Fibroblast of skin of right quadriceps (primary cell): ENCODE data around the gene CAB39L.
"Not testable (repeated sequence)": the region's sequence is repeated elsewhere in the genome, so short reads cannot be mapped to it uniquely, and the experiment has no call there.

Experiments
- DNase-seq: peaks from one replicate; pipeline ENCODE4 v3.0.0-alpha.2; 2013

CAB39L gene

GRCh38 chr13:49342454-49342853 lies 101.4 kb downstream of the CAB39L start:
- DNase-seq = peak; percentile 10

DNA sequence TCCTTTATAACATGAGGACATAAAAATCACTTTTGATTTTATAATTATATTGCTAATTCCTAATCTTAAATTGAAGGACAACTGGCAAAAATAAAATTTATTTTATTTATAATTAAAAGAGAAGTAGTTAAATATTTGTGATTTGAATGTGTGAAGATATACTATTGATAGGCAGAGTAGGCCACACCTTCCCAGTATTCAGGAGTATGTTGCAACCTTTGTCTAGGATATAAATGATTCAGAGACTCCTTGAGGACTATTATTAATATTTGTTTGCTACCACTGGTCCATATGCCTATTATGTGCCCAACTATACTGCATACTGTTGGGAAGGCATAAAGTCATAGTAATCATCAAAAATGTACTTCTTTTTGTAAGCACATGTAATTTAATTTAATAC lies 101.9 kb downstream of the CAB39L start:
- DNase-seq = no peak

- no peak for DNase-seq
Observed at GRCh38 chr13:49341517-49341916, 102.3 kb downstream of the CAB39L start.

DNA sequence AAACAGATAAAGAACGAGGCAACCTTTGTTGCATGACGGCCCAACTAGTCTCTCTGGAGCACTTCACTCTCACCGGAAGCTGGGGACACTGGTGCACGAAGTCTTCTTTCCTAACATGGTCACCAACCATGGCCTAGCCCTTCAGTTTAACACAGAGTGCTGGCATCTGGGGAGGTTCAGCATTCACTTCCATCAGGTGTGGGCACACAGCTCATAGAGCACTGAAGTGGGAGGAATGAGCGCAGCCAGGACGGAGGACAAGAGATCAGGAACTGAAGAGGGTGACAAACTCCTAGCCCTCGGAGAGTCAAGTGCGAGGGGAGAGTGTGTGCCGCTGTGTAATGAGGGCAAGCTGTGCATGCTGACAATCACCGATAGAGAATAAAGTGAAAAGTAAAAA lies 103.7 kb downstream of the CAB39L start:
- no peak for DNase-seq

- no peak for DNase-seq
Observed at GRCh38 chr13:49336655-49337054, 107.2 kb downstream of the CAB39L start.

DNA sequence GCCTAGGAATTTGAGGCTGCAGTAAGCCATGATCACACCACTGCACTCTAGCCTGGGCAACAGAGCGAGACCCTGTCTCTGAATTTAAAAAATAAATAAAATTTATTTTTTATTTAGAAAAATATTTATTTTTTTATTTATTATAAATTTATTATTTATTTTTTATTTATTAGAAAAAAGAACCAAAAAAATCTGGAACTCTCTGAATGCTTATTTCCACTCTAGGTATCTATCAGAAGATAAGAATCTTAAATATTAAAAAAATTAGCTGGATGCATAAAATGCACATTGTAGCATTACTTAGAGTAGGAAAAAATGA lies 113.4 kb downstream of the CAB39L start:
- DNase-seq = no peak

DNA sequence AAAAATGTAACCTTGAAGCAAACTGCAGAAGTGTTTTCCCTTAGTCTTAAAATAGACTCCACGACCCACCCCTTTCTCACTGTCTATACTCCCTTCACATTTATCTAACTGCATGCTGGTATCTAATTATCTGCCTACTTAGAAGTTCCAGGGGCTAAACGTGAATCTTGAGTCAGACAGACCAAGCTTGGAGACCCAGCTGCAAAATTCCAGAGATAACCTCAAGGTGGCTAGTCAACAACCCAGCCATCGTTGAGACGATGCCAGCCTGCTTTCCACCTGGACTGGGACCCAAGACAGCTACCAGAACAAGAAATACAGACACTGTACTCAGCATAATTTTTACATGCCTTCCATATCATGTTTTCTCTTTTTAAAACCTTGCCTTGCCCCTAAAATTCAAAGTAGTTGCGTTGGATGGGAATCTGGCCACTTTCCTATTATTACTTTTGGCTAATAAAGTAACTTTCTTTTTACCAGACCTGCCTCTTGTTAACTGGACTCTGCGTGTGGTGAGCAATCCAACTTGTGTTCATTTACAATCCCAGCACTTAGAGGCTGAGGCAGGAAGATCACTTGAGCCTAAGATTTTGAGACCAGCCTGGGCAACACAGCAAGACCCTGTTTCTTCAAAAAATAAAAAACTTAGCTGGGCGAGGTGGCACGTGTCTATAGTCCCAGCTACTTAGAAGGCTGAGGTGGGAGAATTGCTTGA lies 113.9 kb downstream of the CAB39L start:
- no peak for DNase-seq

- DNase-seq = not testable (repeated sequence)
Observed at GRCh38 chr13:49327145-49327544, 116.7 kb downstream of the CAB39L start.

- DNase-seq = no peak
Observed at GRCh38 chr13:49326222-49326917, 117.5 kb downstream of the CAB39L start.

DNA sequence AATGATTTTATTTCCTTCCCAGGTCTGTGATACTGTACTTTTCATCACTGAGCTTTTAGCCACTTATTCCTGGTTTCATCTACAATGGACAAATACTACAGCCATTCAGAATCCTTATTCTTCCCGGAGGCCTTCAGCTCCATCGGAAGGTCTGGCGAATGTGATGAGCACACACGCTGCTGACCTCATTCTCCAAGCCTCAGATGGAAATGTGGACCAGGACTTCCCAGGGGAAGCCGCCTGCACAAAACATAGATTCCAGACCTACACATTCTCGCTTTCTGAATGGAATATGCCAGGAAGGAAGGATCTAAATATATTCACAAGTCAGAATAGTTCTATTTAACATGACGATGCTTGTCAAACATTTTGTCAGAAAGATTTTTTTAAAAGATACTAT lies 120.5 kb downstream of the CAB39L start:
- DNase-seq = no peak

DNA sequence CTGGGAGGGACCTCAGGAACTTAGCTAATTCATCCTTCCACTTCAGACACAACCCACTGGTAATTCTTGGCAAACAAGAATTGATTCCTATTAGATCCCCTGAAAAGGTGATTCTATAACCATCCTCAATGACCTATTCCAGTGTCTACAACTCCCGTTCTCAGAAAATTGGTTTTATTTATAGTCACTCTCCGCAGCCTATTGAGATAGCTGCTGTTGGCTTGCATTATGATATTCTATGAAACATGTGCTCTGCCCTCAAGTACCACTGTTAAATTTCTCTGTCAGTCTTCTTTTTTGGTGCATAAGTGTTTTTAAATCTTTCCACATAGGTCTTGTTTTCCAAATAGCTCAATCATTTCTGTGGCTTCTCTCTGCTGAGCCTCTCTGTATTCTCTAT lies 121.2 kb downstream of the CAB39L start:
- DNase-seq = no peak

GRCh38 chr13:49320975-49321374 lies 122.9 kb downstream of the CAB39L start:
- no peak for DNase-seq

GRCh38 chr13:49319951-49320350 lies 123.9 kb downstream of the CAB39L start:
- no peak for DNase-seq

DNA sequence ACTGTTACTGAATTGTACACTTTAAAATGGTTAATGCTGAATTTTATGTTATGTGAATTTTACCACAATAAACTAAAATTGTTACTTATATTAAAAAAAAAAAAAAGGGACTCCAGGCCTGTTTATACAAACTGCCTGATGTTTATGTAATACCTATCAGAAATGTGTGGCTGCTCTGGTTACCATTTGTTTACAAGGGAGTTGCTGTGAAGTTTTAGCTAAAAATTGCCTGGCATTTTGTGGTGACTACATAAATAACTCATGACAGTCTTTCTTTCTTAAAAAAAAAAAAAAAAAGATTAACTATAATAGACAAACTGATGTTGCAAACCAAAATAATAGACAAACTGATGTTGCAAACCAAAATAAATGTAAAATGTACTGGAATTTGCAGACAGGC lies 124.3 kb downstream of the CAB39L start:
- DNase-seq = peak; percentile 41

GRCh38 chr13:49315756-49316482 lies 127.9 kb downstream of the CAB39L start:
- DNase-seq = no peak

DNA sequence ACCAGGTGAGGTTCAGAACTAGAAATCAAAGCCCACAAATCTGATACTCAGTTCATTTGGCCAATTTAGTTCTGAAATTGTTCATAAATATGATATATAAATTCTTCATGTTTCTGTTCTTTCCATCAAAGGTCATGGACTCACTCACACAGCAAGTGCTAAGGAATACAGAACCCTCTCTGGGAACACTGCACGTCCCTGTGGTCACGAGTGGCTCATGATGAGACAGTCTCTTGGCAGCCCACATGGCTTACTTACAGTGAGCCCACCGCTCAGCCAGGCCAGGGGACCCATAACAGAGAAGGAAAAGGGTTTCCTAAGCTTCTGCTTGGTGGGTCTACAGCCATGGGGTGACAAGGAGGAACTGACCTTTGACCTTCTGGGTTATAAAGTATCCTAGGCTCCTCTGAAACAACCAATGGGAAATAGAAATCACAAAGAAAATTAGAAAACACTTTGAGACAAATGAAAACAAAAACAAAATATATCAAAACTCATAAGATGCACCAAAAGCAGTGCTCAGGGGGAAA lies 128.8 kb downstream of the CAB39L start:
- peak; percentile 42 for DNase-seq

- DNase-seq = peak; percentile 60
Observed at GRCh38 chr13:49314344-49314882, 129.5 kb downstream of the CAB39L start.

- DNase-seq = no peak
Observed at GRCh38 chr13:49311816-49312215, 132.0 kb downstream of the CAB39L start.

DNA sequence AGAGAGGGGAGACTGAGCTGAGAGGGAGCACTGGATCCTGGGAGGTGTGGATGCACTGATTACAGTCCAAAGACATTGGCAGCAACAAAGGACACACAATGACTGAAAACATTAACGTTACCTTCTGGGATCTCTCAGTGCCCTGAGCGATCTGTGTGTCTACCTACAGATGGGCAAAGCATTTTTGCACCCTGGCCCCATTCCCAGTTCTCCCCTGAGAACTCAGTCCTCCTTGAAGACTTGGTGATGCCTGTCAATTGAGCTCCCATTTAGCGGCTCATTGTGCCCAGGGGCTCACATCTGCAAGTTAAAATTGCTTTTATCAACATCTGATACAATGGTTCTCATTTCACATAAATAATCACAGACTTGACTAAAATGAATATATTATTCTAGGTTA lies 133.6 kb downstream of the CAB39L start:
- DNase-seq = no peak

DNA sequence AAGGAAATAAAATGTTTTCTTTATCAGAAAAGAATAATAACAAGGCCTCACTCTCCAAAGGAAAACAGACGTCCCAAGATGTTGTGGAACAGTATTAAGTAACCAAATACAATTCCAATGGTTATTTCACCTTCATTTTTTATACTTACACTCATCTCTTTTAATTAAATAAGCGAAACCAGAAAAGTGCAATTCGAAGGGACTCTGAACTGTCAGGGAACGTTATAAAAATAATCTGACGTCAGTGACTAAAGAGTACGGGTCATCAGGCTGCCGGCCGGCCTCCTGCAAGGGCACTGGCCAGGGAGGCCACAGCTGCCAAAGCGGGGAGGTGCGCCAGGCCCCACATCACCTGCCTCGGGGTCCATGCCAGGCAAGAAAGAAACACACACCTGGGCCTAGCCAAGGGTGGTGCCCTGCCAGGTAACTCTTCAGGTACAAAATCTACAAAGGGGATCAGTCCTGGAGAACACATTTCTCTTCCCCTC lies 134.9 kb downstream of the CAB39L start:
- no peak for DNase-seq

- peak; percentile 28 for DNase-seq
Observed at GRCh38 chr13:49308097-49308875, 135.6 kb downstream of the CAB39L start.

DNA sequence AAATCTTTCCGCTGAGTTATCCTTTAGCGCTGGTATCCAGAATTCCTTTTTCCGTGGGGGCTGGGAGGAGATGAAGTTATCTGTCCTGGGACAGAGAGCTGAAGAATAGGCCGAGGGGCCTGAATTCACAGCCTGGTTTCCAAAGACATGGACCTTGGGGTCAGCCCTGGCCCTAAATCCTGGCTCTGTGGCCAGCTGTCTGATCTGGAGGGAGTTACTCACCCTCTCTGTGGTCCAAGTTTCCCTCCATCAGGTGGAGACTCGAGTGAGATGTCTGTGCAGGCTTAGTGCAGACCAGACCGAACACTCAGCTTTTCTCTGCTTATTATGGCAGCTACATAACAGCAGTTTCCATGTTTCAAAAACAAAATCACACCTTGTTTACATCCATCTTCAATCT lies 136.5 kb downstream of the CAB39L start:
- DNase-seq = no peak
